Measurements from ENCODE around the gene FRRS1.

DNA sequence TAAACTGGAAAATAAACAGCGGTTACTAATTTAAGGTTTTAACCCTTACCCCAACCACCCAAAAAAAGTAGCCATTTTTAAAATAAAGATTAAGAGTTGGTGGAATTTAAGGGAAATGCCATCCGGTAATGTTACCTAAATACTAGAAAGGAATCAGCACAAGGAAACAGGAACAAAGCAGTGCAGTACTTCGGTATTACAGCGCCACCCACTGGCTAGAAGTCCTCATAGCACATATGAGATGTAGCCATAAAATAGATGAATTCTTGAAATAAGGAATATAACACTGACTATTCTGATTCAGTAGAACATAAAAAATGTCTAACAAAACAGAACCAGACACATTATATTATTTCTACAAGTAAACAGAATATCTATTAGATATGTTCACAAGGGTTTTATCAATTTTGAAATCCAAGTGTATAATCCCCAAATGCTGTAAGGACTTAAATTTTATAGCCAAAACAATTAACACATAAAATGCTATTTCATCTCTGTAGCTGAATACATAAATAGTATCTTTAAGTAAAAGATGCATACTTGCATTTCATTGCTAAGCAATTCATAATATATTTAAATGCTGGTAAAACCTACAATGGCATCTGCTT is 58.8 kb downstream of the FRRS1 start:
- TF ChIP-seq POLR2AphosphoS5 (IDR thresholded peaks at IDR 0.05; ENCODE audit: borderline replicate concordance, low read depth, low read length) (no peak), EZH2 (IDR thresholded peaks at IDR 0.05) (no peak)
